ENCODE data around the gene RFX2.

The RFX2 gene

GRCh38 chr19:5995606-5996005 lies 114.7 kb downstream of the RFX2 start:
- H3K9me3 ChIP-seq (replicated peaks in 1 of 11) = peaks cover 14 to 22% (median 18%) of the 10 kb centered on the region in 11 experiments
- no peak for TF ChIP-seq Cebpa-rat (IDR thresholded peaks at IDR 0.05)
- peak overlapping the region; percentile 23 to 96 (median 83); a peak in 20 of 22 replicates for H3K4me2 ChIP-seq
- peak overlapping the region in 10 of 11 experiments; percentile 12 to 85 (median 72); a peak in 14 of 22 replicates for H3K9ac ChIP-seq
- H3K27me3 ChIP-seq = no peaks in the 10 kb centered on the region; a peak in 1 of 22 replicates
- H3K4me3 ChIP-seq = peak overlapping the region in 1 of 10 experiments; percentile 32; a peak in 2 of 20 replicates
- H4K20me1 ChIP-seq = no peaks in the 10 kb centered on the region
- H3K36me3 ChIP-seq = peaks cover 0 to 13% (median 1%) of the 10 kb centered on the region in 11 experiments; a peak in 7 of 22 replicates
- peak overlapping the region in 8 of 11 experiments; percentile 35 to 93 (median 88); a peak in 10 of 22 replicates for H3K27ac ChIP-seq
- H3K4me1 ChIP-seq = peaks cover 44 to 68% (median 64%) of the 10 kb centered on the region in 10 experiments

GRCh38 chr19:5994405-5995165 lies 115.7 kb downstream of the RFX2 start:
- Histone ChIP-seq H3K4me1 (peaks cover 50 to 78% (median 71%) of the 10 kb centered on the region in 10 experiments), H3K27ac (peak overlapping the region in 9 of 11 experiments; percentile 83 to 93 (median 88); a peak in 18 of 22 replicates), H3K9me3 (replicated peaks in 1 of 11) (peaks cover 4 to 11% (median 7%) of the 10 kb centered on the region in 11 experiments), H3K4me3 (peak overlapping the region in 7 of 10 experiments; percentile 1 to 42 (median 15); a peak in 12 of 20 replicates), H3K27me3 (no peaks in the 10 kb centered on the region; a peak in 1 of 22 replicates), H4K20me1 (no peaks in the 10 kb centered on the region), H3K36me3 (peaks cover 0 to 4% (median 0%) of the 10 kb centered on the region in 11 experiments; a peak in 2 of 22 replicates), H3K4me2 (peak overlapping the region; percentile 61 to 96 (median 83)), H3K9ac (peak overlapping the region in 10 of 11 experiments; percentile 6 to 85 (median 76); a peak in 17 of 22 replicates)
- no peak for TF ChIP-seq Cebpa-rat (IDR thresholded peaks at IDR 0.05)

GRCh38 chr19:5993648-5994358 lies 116.5 kb downstream of the RFX2 start:
- Histone ChIP-seq H3K36me3 (no peaks in the 10 kb centered on the region), H3K27me3 (no peaks in the 10 kb centered on the region; a peak in 1 of 22 replicates), H3K4me3 (peak overlapping the region in 7 of 10 experiments; percentile 1 to 42 (median 15); a peak in 13 of 20 replicates), H3K9me3 (replicated peaks in 1 of 11) (peaks cover 0 to 4% (median 0%) of the 10 kb centered on the region in 11 experiments; a peak in 5 of 22 replicates), H3K4me2 (peak overlapping the region; percentile 61 to 96 (median 83)), H3K27ac (peak overlapping the region in 9 of 11 experiments; percentile 83 to 93 (median 88); a peak in 18 of 22 replicates), H3K9ac (peak overlapping the region; percentile 6 to 85 (median 76); a peak in 19 of 22 replicates), H3K4me1 (peaks cover 52 to 85% (median 78%) of the 10 kb centered on the region in 10 experiments), H4K20me1 (no peaks in the 10 kb centered on the region)
- TF ChIP-seq Cebpa-rat (IDR thresholded peaks at IDR 0.05) = no peak

- Histone ChIP-seq H3K9me3 (replicated peaks in 1 of 11) (peaks cover 0 to 3% (median 0%) of the 10 kb centered on the region in 11 experiments; a peak in 2 of 22 replicates), H3K4me3 (peak overlapping the region in 1 of 10 experiments; percentile 34; a peak in 1 of 20 replicates), H3K4me1 (peaks cover 55 to 91% (median 84%) of the 10 kb centered on the region in 10 experiments), H3K9ac (peak overlapping the region; percentile 15 to 85 (median 76); a peak in 20 of 22 replicates), H3K4me2 (peak overlapping the region; percentile 61 to 96 (median 83)), H4K20me1 (no peaks in the 10 kb centered on the region), H3K27ac (peak overlapping the region; percentile 28 to 93 (median 88); a peak in 21 of 22 replicates), H3K36me3 (no peaks in the 10 kb centered on the region), H3K27me3 (no peaks in the 10 kb centered on the region; a peak in 1 of 22 replicates)
- TF ChIP-seq Cebpa-rat (IDR thresholded peaks at IDR 0.05) = no peak
These were observed 117.1 kb downstream of the RFX2 start for GRCh38 chr19:5993201-5993600.

- peak overlapping the region; percentile 15 to 85 (median 76); a peak in 20 of 22 replicates for H3K9ac ChIP-seq
- no peaks in the 10 kb centered on the region; a peak in 1 of 22 replicates for H3K27me3 ChIP-seq
- H3K27ac ChIP-seq = peak overlapping the region; percentile 28 to 93 (median 88); a peak in 21 of 22 replicates
These were observed 117.5 kb downstream of the RFX2 start for GRCh38 chr19:5992756-5993155.

GRCh38 chr19:5991244-5991838 lies 119.0 kb downstream of the RFX2 start:
- H3K9me3 ChIP-seq (replicated peaks in 1 of 11) = peaks cover 0 to 3% (median 0%) of the 10 kb centered on the region in 11 experiments; a peak in 2 of 22 replicates
- H4K20me1 ChIP-seq = no peaks in the 10 kb centered on the region
- H3K4me3 ChIP-seq = peak overlapping the region in 4 of 10 experiments; percentile 3 to 66 (median 45); a peak in 2 of 20 replicates
- peak overlapping the region; percentile 6 to 85 (median 76); a peak in 17 of 22 replicates for H3K9ac ChIP-seq
- peaks cover 62 to 98% (median 90%) of the 10 kb centered on the region in 10 experiments for H3K4me1 ChIP-seq
- no peaks in the 10 kb centered on the region; a peak in 1 of 22 replicates for H3K27me3 ChIP-seq
- peak overlapping the region; percentile 61 to 96 (median 83) for H3K4me2 ChIP-seq
- no peak for TF ChIP-seq Cebpa-rat (IDR thresholded peaks at IDR 0.05)
- peak overlapping the region in 10 of 11 experiments; percentile 75 to 93 (median 88); a peak in 20 of 22 replicates for H3K27ac ChIP-seq
- no peaks in the 10 kb centered on the region for H3K36me3 ChIP-seq

More at GRCh38 chr19:5992756-5993155, 117.5 kb downstream of the RFX2 start:
- no peak for TF ChIP-seq Cebpa-rat (IDR thresholded peaks at IDR 0.05)
- Histone ChIP-seq H3K9me3 (replicated peaks in 1 of 11) (peaks cover 0 to 3% (median 0%) of the 10 kb centered on the region in 11 experiments; a peak in 2 of 22 replicates), H3K36me3 (no peaks in the 10 kb centered on the region), H3K4me1 (peaks cover 58 to 95% (median 88%) of the 10 kb centered on the region in 10 experiments), H4K20me1 (no peaks in the 10 kb centered on the region), H3K4me2 (peak overlapping the region; percentile 61 to 96 (median 83)), H3K4me3 (peak overlapping the region in 5 of 10 experiments; percentile 10 to 36 (median 16); a peak in 4 of 20 replicates)

- Histone ChIP-seq H3K27me3 (no peaks in the 10 kb centered on the region; a peak in 1 of 22 replicates), H3K4me2 (peak overlapping the region; percentile 74 to 96 (median 83)), H4K20me1 (no peaks in the 10 kb centered on the region), H3K4me3 (peak overlapping the region in 9 of 10 experiments; percentile 41 to 66 (median 50); a peak in 18 of 20 replicates), H3K36me3 (no peaks in the 10 kb centered on the region), H3K4me1 (peaks cover 62 to 92% (median 85%) of the 10 kb centered on the region in 10 experiments), H3K27ac (peak overlapping the region in 10 of 11 experiments; percentile 53 to 93 (median 86); a peak in 19 of 22 replicates), H3K9ac (peak overlapping the region in 10 of 11 experiments; percentile 48 to 67 (median 60); a peak in 16 of 22 replicates), H3K9me3 (replicated peaks in 1 of 11) (peaks cover 0 to 3% (median 0%) of the 10 kb centered on the region in 11 experiments; a peak in 2 of 22 replicates)
- no peak for TF ChIP-seq Cebpa-rat (IDR thresholded peaks at IDR 0.05)
These were observed 120.0 kb downstream of the RFX2 start for GRCh38 chr19:5990289-5990797.
